GM18870 (cell line): ENCODE data around the gene TP73.
A peak's percentile ranks its signal among the peaks of the same experiment; 100 is the strongest.

Source experiments
- ATAC-seq: cut with Tn5 transposase; IDR thresholded peaks from one replicate; pipeline ENCODE4 v1.9.1; 2021; ENCODE audit warnings: moderate library complexity; ENCODE audit not compliant: unreplicated experiment

TP73 gene

GRCh38 chr1:3670823-3671265 is 18.5 kb downstream of the TP73 start:
- no peak for ATAC-seq

- no peak for ATAC-seq
These were observed 19.3 kb downstream of the TP73 start for GRCh38 chr1:3671371-3672180.

GRCh38 chr1:3672231-3672970 is 20.1 kb downstream of the TP73 start:
- ATAC-seq: no peak

GRCh38 chr1:3672971-3673361 is 20.6 kb downstream of the TP73 start:
- ATAC-seq: no peak

GRCh38 chr1:3673381-3674099 is 21.2 kb downstream of the TP73 start:
- no peak for ATAC-seq

GRCh38 chr1:3674100-3675094 is 22.1 kb downstream of the TP73 start:
- no peak for ATAC-seq

GRCh38 chr1:3675436-3675835 is 23.1 kb downstream of the TP73 start:
- no peak for ATAC-seq

GRCh38 chr1:3676581-3677470 is 24.5 kb downstream of the TP73 start:
- peak; percentile 77 for ATAC-seq

- ATAC-seq: peak; percentile 10
These were observed 25.2 kb downstream of the TP73 start for GRCh38 chr1:3677484-3677883.

- no peak for ATAC-seq
These were observed 26.2 kb downstream of the TP73 start for GRCh38 chr1:3678361-3679097.

- ATAC-seq: no peak
These were observed 26.8 kb downstream of the TP73 start for GRCh38 chr1:3679098-3679555.

- no peak for ATAC-seq
These were observed 27.6 kb downstream of the TP73 start for GRCh38 chr1:3679799-3680453.

- no peak for ATAC-seq
These were observed 28.3 kb downstream of the TP73 start for GRCh38 chr1:3680488-3681230.

- no peak for ATAC-seq
These were observed 29.0 kb downstream of the TP73 start for GRCh38 chr1:3681231-3681897.

- no peak for ATAC-seq
These were observed 29.8 kb downstream of the TP73 start for GRCh38 chr1:3681898-3682806.

- no peak for ATAC-seq
These were observed 30.9 kb downstream of the TP73 start for GRCh38 chr1:3683197-3683596.
